Lung (tissue), 12 donors: ENCODE results near the gene PIP5K1B. TPM values are rescaled to one million over a fixed set of nuclear protein-coding genes. Genes with fewer than 3 reads are reported as not detected.

Experiments used
- ATAC-seq: fragments of 200-7000 bp; cut with Tn5 transposase; one replicate; pipeline ENCODE4 v1.9.1; 2020; ENCODE audit warnings: moderate number of reproducible peaks; ENCODE audit not compliant: insufficient read depth, low FRiP score
- DNase-seq, 3 donors: peaks; one replicate each; pipeline ENCODE4 v3.0.0-alpha.2; 2013 to 2017
- H3K27ac ChIP-seq, 2 donors: one replicate each; pipeline ENCODE4 v1.5.1; 2013; ENCODE audit warnings: mild to moderate bottlenecking in 2 of 2, moderate library complexity in 2 of 2, control low read depth in 1 of 2, inconsistent platforms in 1 of 2, low read depth in 1 of 2, low read length in 1 of 2
- H3K27me3 ChIP-seq, 3 donors: one replicate each; pipeline ENCODE4 v1.5.1; 2013; ENCODE audit warnings: low read length in 2 of 3; ENCODE audit not compliant: control insufficient read depth in 3 of 3, insufficient read depth in 3 of 3
- H3K36me3 ChIP-seq, 4 donors: one replicate each; pipeline ENCODE4 v1.5.1; 2013; ENCODE audit warnings: low read length in 4 of 4, mild to moderate bottlenecking in 1 of 4, moderate library complexity in 1 of 4; ENCODE audit not compliant: control insufficient read depth in 4 of 4, insufficient read depth in 4 of 4
- H3K4me1 ChIP-seq, 5 donors: one replicate each; pipeline ENCODE4 v1.5.1; 2013; ENCODE audit warnings: low read length in 5 of 5, mild to moderate bottlenecking in 2 of 5, moderate library complexity in 1 of 5; ENCODE audit not compliant: control insufficient read depth in 5 of 5, insufficient read depth in 5 of 5
- H3K4me3 ChIP-seq: one replicate; pipeline ENCODE4 v1.5.1; 2013; ENCODE audit warnings: mild to moderate bottlenecking, control low read depth, moderate library complexity
- H3K9ac ChIP-seq, 2 donors: one replicate each; pipeline ENCODE4 v1.5.1; 2013; ENCODE audit warnings: low read length in 2 of 2, control low read depth in 1 of 2; ENCODE audit not compliant: insufficient read depth in 1 of 2
- H3K9me3 ChIP-seq, 4 donors: one replicate each; pipeline ENCODE4 v1.5.1; 2013; ENCODE audit warnings: low read length in 3 of 4, mild to moderate bottlenecking in 1 of 4, moderate library complexity in 1 of 4; ENCODE audit not compliant: control insufficient read depth in 4 of 4, insufficient read depth in 3 of 4
- CTCF ChIP-seq: IDR thresholded peaks from 2 replicates; pipeline ENCODE4 v1.5.1; 2012; ENCODE audit warnings: mild to moderate bottlenecking; ENCODE audit errors: control extremely low read depth, extremely low read depth
- WGBS, 2 donors: extraction: QIAGEN DNeasy Blood & Tissue Kit; methylation state at CpG; one replicate each; pipeline ENCODE4 v1.1.7; 2013; 5-methylcytosine and 5-hydroxymethylcytosine counted together
- polyA plus RNA-seq, 2 donors: library from polyadenylated mRNA; stranded (reverse); fragments of 200-250 nt; gene quantifications; one replicate each; pipeline ENCODE4 v1.2.1, GENCODE V29; 2013
- total RNA-seq, 2 donors: library from RNA; depleted of rRNA in 1 of 2; stranded (reverse); fragments of >200 nt in 1 of 2; gene quantifications; one replicate each; pipeline ENCODE4 v1.2.1, GENCODE V29; 2014 to 2021
- donor health status: control.
- donor health status: control.
- donor health status: Bipolar disorder and iron deficiency.
- donor health status: healthy.
- donor health status: DM: yes; HTN: yes; CAD: no.

The PIP5K1B gene
- total and polyA plus RNA-seq, 4 donors = 6.6 to 28.2 (median 15.6) TPM

DNA sequence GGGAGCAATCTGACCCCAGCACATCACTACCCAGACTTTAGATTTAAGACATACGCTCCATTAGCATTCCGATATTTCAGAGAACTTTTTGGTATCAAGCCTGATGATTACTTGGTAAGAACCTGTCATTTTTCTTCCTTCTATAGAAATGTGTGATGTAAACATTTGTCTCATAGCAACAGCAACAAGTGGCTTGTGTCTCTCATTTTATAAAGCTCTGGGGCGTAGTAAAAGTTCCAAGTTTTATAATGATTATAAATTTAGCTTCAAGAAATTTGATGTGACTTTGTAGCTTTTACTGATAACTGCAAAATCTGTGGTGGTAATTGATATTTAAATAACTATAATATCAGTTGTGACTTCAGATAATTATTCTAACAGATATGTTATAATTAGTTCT lies 171.6 kb downstream of the PIP5K1B start:
- no peak for ATAC-seq
- Histone ChIP-seq H3K4me3 (no peak overlapping the region), H3K27me3 (no peaks in the 10 kb centered on the region), H3K36me3 (peaks cover 0 to 3% (median 0%) of the 10 kb centered on the region in 4 donors), H3K27ac (no peak overlapping the region), H3K9me3 (no peaks in the 10 kb centered on the region), H3K9ac (no peak overlapping the region), H3K4me1 (peaks cover 0 to 9% (median 2%) of the 10 kb centered on the region in 5 donors)
- 59 to 62% methylated on average over 3 of the region's 3 CpGs for WGBS, 2 donors
- DNase-seq = no peak
- TF ChIP-seq CTCF = no peak

DNA sequence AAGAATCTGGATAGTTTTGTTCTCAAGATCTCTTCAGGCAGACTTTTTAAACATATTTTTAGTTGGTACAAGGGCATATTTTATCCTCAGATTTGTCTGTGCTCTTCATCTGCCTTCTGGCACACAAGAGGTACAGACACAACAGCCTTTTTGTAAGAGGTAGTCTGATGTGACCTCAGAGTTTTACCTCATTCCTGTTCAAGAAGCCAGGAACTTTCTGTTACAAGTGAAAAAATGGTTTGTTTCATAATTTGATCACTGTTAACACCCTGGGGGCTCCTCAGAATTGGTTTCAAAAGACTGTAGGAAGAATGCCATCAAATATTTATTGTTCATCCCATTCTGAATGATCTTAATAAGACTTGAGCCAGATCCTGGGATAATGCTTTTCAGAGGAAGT lies 172.2 kb downstream of the PIP5K1B start:
- Histone ChIP-seq H3K27ac (no peak overlapping the region), H3K36me3 (peaks cover 0 to 3% (median 0%) of the 10 kb centered on the region in 4 donors)

DNA sequence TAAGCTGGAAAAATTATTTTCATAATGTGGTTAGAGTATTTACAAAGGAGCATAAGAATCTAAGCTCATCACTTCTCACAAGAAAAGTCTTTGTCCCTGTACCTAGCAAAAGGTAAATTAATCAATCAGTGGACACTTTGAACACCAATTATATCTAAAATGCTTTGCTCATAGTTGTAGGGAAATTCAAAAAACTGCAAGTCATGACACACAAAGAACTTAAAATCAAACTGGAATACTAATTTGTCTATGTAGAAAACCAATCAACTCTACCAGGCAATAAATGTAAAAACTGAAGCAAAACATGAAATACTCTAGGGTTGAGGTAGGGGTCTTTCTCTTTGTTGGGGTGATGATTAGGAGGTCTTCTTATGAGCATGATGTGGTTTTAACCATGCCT lies 173.4 kb downstream of the PIP5K1B start:
- TF ChIP-seq CTCF = no peak
- no peaks in the 10 kb centered on the region for H3K9me3 ChIP-seq
- no peaks in the 10 kb centered on the region for H3K27me3 ChIP-seq
- DNase-seq (no peak), ATAC-seq (no peak)
- peaks cover 0 to 7% (median 0%) of the 10 kb centered on the region in 5 donors for H3K4me1 ChIP-seq
- no peak overlapping the region for H3K27ac ChIP-seq
- H3K9ac ChIP-seq = no peak overlapping the region
- H3K36me3 ChIP-seq = peaks cover 0 to 3% (median 0%) of the 10 kb centered on the region in 4 donors
- H3K4me3 ChIP-seq = no peak overlapping the region

More for the DNA sequence above, 172.2 kb downstream of the PIP5K1B start:
- ATAC-seq (no peak), DNase-seq (no peak)
- Histone ChIP-seq H3K9me3 (no peaks in the 10 kb centered on the region), H3K27me3 (no peaks in the 10 kb centered on the region), H3K9ac (no peak overlapping the region), H3K4me1 (peaks cover 0 to 8% (median 0%) of the 10 kb centered on the region in 5 donors), H3K4me3 (no peak overlapping the region)
- no peak for TF ChIP-seq CTCF

DNA sequence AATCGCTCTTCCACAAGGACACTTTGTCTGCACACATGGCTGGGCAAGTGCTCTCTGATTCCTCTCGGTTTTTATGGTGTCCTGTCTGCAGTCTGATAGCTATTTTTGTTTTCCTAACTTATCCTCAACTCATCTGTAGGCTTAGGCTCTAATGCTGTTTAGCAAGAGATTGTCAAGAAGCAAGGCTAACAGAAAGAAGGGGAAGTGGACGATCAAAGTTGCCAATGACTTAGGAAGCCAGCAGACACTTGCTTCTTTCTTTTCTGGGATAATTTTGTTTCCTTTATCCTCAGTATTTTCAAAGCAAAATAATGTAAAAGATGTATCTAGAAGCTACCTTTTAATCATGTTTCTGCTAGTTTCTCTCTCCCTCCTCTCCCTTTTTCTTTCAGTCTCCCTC lies 178.2 kb downstream of the PIP5K1B start:
- Histone ChIP-seq H3K4me3 (no peak overlapping the region), H3K36me3 (peaks cover 0 to 3% (median 0%) of the 10 kb centered on the region in 4 donors), H3K4me1 (no peaks in the 10 kb centered on the region), H3K9ac (no peak overlapping the region), H3K9me3 (no peaks in the 10 kb centered on the region), H3K27ac (no peak overlapping the region), H3K27me3 (no peaks in the 10 kb centered on the region)
- ATAC-seq (no peak), DNase-seq (no peak)
- 77 to 81% methylated on average over 3 of the region's 3 CpGs for WGBS, 2 donors
- no peak for TF ChIP-seq CTCF
